HepG2 (cell line): ENCODE data around the gene CYP27A1. TPM values are rescaled to one million over a fixed set of nuclear protein-coding genes. Genes with fewer than 3 reads are reported as not detected.

Source experiments
- AHR ChIP-seq: IDR thresholded peaks from 2 replicates; pipeline ENCODE4 v1.6.1; 2018; ENCODE audit warnings: missing genetic modification reagents, missing compliant biosample characterization
- CBX1 ChIP-seq: IDR thresholded peaks from one replicate; pipeline ENCODE4 v1.6.1; 2016; ENCODE audit warnings: antibody characterized with exemption, low read depth
- CHCHD3 ChIP-seq: sonication (generic); formaldehyde crosslinking; IDR thresholded peaks from 2 replicates; pipeline ENCODE4 v1.8.0; 2022; ENCODE audit warnings: mild to moderate bottlenecking, missing genetic modification reagents, moderate library complexity
- CHD2 ChIP-seq: IDR thresholded peaks from 2 replicates; pipeline ENCODE4 v1.6.1; 2011; ENCODE audit warnings: low read depth, low read length, improper control_type of control experiment
- KMT2B ChIP-seq: IDR thresholded peaks from 2 replicates; pipeline ENCODE4 v1.6.1; 2016; ENCODE audit warnings: missing genetic modification reagents, missing compliant biosample characterization
- MLLT10 ChIP-seq: sonication (generic); formaldehyde crosslinking; IDR thresholded peaks from 2 replicates; pipeline ENCODE4 v1.4.0; 2020; ENCODE audit warnings: missing genetic modification reagents
- PAX8 ChIP-seq: sonication (generic); formaldehyde crosslinking; IDR thresholded peaks from 2 replicates; pipeline ENCODE4 v1.8.0; 2022; ENCODE audit warnings: mild to moderate bottlenecking, missing genetic modification reagents, borderline replicate concordance
- SMARCE1 ChIP-seq: fragments of 450-650 bp; IDR thresholded peaks from 2 replicates; pipeline ENCODE4 v1.6.1; 2017; ENCODE audit warnings: borderline replicate concordance
- ZNF230 ChIP-seq: sonication (generic); formaldehyde crosslinking; IDR thresholded peaks from 2 replicates; pipeline ENCODE4 v1.4.0; 2020; ENCODE audit warnings: mild to moderate bottlenecking, missing genetic modification reagents
- ZNF282 ChIP-seq: fragments of 450-650 bp; IDR thresholded peaks from 2 replicates; pipeline ENCODE4 v1.6.1; 2018; ENCODE audit not compliant: partially characterized antibody
- polyA plus RNA-seq, 8 experiments: library from polyadenylated mRNA; depleted of rRNA in 3 of 8; stranded (reverse) in 7 of 8; unstranded in 1 of 8; fragments of >200 nt; fragmentation: Illumina TruSeq in 4 of 8; extraction: Trizol in 4 of 8; gene quantifications; 2 replicates each; pipeline versions ENCODE4 v1.2.1 to v1.2.3, GENCODE V29; 2011 to 2016; ENCODE audit warnings: low read depth in 4 of 8, missing spikeins in 1 of 8, mixed read lengths in 1 of 8; ENCODE audit not compliant: insufficient read depth in 1 of 8
- total RNA-seq, 5 experiments: library from RNA; depleted of rRNA; stranded (reverse); fragments of >200 nt; fragmentation: Illumina TruSeq; extraction: Trizol; gene quantifications; 2 replicates each; pipeline ENCODE4 v1.2.3, GENCODE V29; 2016; ENCODE audit warnings: low read depth in 1 of 5
- TF ChIP-seq, protein P1 (sequence below), 2 experiments: fragments of 450-650 bp in 1 of 2; sonication (generic) in 1 of 2; formaldehyde crosslinking in 1 of 2; IDR thresholded peaks; 2 replicates each; pipeline versions ENCODE4 v1.6.1 to v1.8.0; 2016 to 2022; ENCODE audit warnings: antibody characterized with exemption in 1 of 2, mild to moderate bottlenecking in 1 of 2, missing genetic modification reagents in 1 of 2
- TF ChIP-seq, protein P2 (sequence below): sonication (generic); formaldehyde crosslinking; conservative IDR thresholded peaks from 2 replicates; pipeline ENCODE4 v1.4.0; 2020; ENCODE audit warnings: missing genetic modification reagents
- TF ChIP-seq, protein P3 (sequence below): sonication (generic); formaldehyde crosslinking; IDR thresholded peaks from 2 replicates; pipeline ENCODE4 v1.5.1; 2020; ENCODE audit warnings: missing genetic modification reagents, mild to moderate bottlenecking, borderline replicate concordance
- TF ChIP-seq, protein P4 (sequence below): sonication (generic); formaldehyde crosslinking; IDR thresholded peaks from 2 replicates; pipeline ENCODE4 v1.4.0; 2020; ENCODE audit warnings: missing genetic modification reagents, borderline replicate concordance

Gene CYP27A1
- total and polyA plus RNA-seq, 2 of the 13 experiments (the other 11 are each of a cell fraction or from before 2014, with no cell fraction given), result 157 to 266 TPM

DNA sequence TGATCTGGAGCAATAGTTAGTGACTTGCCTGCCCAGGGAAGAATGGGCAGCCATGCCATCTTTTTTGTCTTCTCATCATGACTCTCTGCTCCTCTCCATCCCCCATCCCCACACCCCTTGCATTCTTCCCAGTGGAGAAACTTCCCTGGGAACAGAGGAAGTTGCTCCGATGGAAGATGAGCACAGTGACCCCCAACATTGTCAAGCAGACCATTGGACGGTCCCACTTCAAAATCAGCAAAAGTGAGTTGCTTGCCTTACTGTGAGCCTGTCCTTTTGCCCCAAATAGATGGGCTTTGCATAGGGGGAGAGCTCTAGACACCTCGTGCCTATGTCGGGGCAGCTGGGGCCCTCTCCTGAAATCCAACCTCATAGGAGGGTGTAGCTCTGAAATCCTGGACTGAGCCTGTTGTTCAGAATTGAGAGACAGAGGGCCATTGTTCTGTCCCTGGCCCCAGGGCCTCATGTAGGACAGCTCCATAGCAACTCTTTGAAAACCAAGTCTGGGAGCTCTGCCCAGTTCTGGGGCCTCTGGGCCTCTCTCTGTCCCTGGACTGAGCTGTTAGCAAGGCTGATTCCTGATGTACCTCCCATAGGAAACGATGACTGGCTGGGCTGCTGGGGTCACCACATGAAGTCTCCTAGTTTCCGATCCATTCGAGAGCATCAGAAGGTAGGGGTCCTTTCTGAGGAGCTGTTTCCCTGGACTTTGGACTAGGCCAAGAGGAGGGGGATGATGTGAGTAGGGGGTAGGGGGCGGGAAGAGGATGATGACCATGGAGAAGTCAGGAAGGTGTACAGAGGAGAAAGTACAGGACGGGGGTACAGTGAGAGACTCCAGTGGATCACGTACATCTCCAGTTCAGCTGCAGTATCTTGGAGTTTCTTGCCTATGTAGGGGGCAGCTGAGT is 36.1 kb upstream of the CYP27A1 start (continued):
- TF ChIP-seq, protein P1, sequence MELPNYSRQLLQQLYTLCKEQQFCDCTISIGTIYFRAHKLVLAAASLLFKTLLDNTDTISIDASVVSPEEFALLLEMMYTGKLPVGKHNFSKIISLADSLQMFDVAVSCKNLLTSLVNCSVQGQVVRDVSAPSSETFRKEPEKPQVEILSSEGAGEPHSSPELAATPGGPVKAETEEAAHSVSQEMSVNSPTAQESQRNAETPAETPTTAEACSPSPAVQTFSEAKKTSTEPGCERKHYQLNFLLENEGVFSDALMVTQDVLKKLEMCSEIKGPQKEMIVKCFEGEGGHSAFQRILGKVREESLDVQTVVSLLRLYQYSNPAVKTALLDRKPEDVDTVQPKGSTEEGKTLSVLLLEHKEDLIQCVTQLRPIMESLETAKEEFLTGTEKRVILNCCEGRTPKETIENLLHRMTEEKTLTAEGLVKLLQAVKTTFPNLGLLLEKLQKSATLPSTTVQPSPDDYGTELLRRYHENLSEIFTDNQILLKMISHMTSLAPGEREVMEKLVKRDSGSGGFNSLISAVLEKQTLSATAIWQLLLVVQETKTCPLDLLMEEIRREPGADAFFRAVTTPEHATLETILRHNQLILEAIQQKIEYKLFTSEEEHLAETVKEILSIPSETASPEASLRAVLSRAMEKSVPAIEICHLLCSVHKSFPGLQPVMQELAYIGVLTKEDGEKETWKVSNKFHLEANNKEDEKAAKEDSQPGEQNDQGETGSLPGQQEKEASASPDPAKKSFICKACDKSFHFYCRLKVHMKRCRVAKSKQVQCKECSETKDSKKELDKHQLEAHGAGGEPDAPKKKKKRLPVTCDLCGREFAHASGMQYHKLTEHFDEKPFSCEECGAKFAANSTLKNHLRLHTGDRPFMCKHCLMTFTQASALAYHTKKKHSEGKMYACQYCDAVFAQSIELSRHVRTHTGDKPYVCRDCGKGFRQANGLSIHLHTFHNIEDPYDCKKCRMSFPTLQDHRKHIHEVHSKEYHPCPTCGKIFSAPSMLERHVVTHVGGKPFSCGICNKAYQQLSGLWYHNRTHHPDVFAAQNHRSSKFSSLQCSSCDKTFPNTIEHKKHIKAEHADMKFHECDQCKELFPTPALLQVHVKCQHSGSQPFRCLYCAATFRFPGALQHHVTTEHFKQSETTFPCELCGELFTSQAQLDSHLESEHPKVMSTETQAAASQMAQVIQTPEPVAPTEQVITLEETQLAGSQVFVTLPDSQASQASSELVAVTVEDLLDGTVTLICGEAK (IDR thresholded peaks at IDR 0.05), result no peak
- TF ChIP-seq, protein P1 (CRISPR knock-in tag; IDR thresholded peaks at IDR 0.05), result no peak
- TF ChIP-seq CHD2 (no peak), PAX8 (CRISPR knock-in tag) (no peak), AHR (CRISPR knock-in tag) (no peak), SMARCE1 (no peak), CBX1 (no peak), CHCHD3 (CRISPR knock-in tag) (no peak), MLLT10 (CRISPR knock-in tag) (no peak), KMT2B (CRISPR knock-in tag) (no peak), ZNF230 (peak; percentile 71; the same call in 1 of the 2 replicates), ZNF282 (no peak)
- TF ChIP-seq, protein P2, sequence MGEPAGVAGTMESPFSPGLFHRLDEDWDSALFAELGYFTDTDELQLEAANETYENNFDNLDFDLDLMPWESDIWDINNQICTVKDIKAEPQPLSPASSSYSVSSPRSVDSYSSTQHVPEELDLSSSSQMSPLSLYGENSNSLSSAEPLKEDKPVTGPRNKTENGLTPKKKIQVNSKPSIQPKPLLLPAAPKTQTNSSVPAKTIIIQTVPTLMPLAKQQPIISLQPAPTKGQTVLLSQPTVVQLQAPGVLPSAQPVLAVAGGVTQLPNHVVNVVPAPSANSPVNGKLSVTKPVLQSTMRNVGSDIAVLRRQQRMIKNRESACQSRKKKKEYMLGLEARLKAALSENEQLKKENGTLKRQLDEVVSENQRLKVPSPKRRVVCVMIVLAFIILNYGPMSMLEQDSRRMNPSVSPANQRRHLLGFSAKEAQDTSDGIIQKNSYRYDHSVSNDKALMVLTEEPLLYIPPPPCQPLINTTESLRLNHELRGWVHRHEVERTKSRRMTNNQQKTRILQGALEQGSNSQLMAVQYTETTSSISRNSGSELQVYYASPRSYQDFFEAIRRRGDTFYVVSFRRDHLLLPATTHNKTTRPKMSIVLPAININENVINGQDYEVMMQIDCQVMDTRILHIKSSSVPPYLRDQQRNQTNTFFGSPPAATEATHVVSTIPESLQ, result no peak
- TF ChIP-seq, protein P3, sequence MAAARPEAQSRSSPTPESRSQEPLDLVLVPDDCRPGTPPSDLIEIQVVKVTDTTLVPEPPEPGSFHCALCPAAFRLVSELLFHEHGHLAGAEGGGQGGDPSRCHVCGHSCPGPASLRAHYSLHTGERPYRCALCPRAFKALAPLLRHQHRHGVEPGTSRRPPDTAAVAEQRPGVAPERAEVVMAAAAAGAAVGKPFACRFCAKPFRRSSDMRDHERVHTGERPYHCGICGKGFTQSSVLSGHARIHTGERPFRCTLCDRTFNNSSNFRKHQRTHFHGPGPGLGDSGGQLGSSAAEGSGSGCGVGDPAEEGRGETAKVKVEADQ (CRISPR knock-in tag), result no peak; the same call in 1 of the 2 replicates
- TF ChIP-seq, protein P4, sequence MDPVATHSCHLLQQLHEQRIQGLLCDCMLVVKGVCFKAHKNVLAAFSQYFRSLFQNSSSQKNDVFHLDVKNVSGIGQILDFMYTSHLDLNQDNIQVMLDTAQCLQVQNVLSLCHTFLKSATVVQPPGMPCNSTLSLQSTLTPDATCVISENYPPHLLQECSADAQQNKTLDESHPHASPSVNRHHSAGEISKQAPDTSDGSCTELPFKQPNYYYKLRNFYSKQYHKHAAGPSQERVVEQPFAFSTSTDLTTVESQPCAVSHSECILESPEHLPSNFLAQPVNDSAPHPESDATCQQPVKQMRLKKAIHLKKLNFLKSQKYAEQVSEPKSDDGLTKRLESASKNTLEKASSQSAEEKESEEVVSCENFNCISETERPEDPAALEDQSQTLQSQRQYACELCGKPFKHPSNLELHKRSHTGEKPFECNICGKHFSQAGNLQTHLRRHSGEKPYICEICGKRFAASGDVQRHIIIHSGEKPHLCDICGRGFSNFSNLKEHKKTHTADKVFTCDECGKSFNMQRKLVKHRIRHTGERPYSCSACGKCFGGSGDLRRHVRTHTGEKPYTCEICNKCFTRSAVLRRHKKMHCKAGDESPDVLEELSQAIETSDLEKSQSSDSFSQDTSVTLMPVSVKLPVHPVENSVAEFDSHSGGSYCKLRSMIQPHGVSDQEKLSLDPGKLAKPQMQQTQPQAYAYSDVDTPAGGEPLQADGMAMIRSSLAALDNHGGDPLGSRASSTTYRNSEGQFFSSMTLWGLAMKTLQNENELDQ (CRISPR knock-in tag), result no peak
